GM04504 (cell line): Measurements from ENCODE around the gene SLC4A11.
"Not testable (repeated sequence)": the region's sequence is repeated elsewhere in the genome, so short reads cannot be mapped to it uniquely, and the experiment has no call there.

Source experiments
- DNase-seq: peaks from one replicate; pipeline ENCODE4 v3.0.0-alpha.2; 2012; ENCODE audit warnings: low read depth

Gene SLC4A11

DNA sequence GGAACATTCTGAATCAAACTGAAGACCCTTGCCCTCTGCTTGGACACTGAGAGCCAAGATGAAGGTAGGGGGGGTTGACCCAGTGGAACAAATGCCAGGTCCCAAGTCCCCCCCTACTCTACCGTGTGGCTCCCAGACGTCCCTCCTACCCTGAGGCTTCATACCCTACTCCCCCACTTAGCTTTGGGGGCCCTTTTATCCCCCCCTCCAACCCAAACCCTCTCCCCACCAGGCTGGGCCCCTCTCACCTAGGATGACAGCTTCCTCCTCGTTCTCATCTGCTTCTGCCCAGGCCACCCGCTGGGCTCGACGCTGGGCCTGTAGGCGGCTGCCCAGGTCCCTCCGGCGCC lies 36.0 kb downstream of the SLC4A11 start:
- DNase-seq, result no peak

DNA sequence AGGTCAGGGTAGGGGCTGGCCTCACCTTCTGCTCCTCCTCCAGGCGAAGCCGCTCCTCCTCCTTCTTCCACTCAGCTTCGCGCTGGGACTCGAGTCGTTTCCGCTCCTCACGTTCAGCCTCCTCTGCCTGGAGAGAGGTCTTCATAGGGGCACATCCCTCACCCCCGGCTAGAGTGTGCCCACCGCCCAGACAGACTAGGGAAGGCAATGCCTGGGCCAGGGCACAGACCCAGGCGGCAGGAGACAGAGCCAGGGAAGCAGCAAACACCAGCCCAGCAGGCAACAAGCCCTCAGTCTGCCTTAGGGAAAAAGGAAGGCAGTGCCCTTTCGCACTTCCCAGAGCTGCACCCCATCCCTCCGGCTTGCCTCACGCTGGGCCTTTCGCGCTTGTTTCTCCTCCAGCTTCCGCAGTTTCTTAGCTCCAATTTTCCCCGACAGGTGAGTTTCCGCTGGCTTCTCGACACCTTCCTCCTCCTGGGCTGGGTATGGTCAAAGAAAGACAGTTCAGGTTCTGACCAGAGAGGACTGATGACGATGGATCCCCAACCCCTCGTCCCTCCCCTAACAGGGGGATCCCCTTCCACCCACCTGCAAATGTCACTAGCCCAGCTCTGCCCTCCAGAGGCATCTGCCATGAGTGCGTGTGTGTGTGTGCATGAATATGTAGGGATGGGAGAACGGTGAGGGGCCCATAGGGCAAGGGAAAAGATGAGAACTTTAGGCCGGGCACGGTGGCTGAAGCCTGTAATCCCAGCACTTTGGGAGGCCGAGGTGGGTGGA lies 38.8 kb downstream of the SLC4A11 start:
- no peak for DNase-seq

DNA sequence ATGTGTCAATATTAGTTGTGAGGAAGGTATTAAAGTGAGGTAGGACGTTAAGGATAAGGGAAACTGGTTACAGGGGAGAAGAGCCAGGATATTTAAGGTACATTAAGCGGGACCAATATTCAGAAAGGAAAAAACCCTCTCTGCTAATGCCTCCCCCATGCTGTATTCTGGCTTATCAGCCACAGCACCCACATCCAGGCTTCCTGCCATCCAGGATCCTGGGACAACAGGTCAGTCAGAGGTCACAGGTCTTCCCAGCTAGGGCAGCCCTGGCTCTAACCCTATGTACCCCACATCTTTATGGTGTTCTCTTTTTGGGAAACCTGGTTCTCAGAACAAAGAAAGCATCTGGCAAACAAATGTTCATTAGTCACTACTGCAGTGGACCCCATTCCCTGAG lies 39.8 kb downstream of the SLC4A11 start:
- DNase-seq, result no peak

DNA sequence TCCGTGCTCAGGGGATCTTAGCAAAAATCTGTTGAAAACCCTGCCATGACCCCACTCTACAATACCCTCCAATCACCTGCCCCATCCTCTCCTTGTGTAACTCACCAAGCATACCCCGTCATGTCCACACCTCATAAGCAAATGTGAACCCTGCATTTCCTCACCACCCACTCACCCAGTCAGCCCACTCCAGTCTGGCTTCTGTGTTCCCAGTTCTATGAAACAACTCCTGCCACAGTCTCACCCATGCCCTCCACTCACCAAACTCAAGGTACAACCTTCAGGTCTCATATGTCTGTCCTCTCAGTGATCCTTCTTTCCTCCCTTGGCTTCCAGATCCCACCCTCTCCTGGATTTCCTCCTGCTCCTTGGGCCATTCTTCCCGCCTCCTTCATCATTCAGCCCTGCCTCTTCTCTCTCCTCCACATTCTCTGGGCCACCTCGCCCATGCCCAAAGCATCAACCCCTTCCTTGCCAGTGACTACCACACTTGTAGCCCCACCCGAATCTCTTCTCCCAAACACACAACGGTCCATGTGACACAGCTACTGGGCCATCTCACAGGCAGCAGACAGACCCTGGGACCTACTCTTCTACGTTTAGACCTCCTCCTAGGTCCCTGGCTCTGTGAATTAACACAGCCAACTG lies 43.3 kb downstream of the SLC4A11 start:
- no peak for DNase-seq

DNA sequence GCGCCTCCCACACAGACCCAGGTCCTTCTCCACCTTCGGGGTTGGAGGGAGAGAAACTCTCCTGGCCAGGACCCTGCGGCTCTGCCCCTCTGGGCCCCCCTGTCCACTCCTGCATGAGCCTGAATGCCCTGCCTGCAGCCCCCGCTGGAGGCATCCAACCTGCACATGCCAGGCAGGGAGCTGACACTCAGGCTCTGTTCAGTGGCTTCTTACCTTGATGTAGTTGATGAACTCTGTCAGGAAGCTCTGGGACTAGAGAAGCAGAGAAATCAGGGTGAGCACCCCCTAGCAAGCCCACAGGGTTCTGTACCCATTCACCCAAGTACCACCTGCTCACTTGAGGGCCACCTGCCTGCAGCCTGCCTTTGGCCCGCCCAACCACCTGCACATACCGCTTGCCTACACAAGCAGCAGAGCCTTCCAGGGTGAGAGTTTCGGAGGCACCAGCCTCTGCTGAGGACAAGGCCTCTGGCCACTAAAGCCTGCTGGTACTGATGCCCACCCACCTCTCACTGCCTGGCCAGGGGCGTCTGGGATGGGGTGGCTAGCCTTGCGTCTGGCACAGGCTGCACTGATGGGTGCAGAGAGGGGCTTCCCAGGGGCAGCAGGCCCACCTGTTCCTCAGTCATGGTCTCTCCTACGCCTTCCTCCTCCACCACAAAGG lies 44.2 kb downstream of the SLC4A11 start:
- DNase-seq, result no peak

DNA sequence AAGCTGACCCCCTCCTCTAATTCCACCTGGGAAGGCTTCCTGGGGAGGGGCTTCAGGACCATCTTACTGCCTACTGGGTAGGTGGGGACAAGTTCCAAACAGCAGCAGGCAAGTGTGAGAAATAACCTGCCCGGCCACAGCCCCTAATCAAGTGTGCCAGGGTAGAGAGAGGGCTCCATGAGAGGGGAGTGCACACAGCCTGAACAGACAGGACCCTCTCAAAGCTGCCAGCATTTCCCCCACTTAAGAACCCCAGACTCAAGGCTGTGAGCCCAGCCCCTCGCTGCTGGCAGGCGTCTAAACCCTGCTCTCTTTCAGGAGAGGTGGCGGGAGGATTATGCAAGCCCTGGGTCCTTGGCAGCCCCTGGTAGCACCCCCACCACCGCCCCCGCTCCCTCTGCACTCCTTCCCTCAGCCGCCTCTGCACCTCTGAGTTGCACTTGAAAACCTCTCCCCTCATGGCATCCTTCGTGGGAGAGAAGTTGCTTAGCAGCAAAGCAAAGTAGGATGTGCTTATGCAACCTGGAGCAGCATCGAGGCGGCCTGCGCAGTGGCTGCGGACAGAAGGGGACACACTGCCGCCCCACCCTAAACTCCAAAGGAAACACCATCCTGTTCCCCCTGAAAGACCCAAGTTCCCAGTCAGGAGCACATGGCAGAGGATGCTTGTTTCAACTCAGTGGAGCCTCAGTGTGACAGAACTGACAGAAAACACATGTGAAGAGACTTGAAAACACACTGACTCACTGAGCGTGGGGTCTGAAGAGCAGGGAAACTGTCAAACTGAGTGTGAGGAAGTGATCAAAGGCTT lies 45.0 kb downstream of the SLC4A11 start:
- no peak for DNase-seq

DNA sequence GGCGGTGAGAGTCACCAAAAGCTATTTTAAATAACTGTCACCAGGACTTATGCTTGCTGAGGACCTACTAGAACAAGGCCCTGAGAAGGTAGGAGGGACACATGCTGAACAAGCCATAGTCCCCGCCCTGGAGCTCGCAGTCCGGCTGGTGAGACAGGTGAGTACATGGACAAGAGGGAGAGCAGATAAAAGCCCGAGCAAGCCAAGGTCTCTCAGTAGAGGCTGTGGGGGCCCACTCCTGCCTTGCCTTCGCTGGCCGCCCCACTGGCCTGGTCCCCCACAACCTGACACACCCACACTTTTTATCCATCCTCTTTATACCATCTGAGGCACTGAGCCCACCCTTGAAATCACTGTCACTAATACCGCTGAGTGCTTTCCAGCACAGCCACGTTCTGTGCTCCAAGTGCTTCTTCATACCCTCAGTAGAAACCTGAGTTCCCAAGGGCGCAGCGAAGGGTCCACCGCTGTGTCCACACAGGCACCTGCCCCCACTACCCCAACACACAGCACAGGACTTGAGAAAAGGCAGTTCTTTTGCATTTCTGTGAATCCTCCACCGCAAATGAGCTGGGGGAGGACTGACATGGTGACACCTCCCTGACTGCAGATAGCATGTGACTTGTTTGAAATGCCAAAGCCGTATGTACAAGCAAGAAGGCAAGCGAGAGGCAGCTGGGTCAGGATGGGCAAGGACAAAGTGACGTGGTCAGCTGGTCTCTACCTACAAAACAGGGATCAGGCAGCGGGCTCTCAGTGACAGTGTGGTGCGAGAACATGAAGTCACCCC lies 46.6 kb downstream of the SLC4A11 start:
- DNase-seq, result no peak

DNA sequence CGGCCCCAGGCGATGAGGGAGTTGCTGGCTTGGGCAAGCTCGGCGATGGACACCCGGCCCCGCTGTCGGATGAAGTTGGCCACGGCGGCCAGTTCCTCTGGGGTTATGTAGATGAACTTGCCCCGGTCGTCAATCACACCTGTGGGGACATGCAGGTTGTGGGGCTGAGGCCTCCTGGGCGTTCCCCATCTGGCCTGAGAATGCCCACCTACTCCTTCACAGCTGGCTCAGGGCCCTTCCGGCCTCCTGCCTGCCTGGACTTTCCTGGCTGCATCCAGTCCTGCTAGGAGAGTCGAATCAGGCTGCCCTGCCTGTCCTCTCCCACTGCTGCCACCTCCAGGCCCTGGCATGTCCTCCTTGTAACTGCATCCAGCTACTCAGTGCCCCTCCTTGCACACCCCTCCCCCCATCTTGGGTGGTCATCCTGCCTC lies 48.3 kb downstream of the SLC4A11 start:
- DNase-seq, result no peak

DNA sequence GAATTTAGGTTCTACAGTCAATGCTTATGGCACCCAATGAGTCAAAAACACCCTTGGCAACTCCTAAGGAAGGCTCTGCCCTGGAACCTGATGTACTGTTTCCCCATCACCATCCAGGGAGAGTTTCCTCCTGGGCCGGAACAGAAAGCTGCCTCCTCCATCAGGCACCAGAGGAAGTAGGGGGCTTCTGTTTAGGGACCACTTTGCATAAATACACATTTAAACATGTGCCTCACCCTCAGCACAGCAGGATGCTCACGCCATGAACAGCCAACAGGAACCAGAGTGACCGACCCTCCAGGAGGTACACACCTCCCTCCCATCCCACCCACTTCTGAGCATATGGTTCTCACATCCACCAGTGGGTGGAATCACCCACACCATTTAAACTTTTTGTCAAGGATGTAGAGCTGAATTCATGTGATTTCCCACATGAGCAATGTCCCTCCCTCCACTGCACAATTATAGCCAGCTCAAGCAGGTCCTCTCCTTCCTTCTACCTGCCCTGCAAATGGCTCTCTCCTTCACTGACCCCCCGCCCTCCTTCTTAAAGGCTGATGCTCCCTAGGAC lies 49.3 kb downstream of the SLC4A11 start:
- DNase-seq, result no peak

DNA sequence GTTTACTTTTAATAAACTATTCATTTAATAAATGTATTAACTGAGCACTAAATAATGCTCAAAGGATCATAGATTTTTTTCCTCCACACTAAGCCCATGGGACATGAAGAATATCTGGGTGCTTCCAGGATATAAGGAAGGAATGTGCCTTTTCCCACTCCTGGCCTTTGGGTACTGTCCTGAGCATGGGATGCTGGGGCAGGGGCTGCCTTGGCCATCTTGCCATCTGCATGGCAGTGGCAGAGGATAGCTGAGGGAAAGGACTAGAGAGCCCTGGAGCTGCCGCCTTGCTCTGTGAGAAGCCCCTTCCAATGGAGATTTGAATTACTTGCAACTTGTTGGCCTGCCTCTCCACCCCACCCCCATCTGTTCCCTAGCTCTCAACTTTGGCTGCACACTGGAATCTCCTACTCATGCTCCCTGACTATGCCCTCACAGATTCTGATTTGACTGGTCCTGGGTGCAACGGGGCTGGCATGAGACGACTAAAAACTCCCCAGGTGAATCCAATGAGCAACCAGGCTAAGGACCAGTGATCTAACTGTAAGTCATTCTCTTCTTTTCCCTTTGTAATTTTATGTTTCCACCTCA lies 50.1 kb downstream of the SLC4A11 start:
- no peak for DNase-seq

DNA sequence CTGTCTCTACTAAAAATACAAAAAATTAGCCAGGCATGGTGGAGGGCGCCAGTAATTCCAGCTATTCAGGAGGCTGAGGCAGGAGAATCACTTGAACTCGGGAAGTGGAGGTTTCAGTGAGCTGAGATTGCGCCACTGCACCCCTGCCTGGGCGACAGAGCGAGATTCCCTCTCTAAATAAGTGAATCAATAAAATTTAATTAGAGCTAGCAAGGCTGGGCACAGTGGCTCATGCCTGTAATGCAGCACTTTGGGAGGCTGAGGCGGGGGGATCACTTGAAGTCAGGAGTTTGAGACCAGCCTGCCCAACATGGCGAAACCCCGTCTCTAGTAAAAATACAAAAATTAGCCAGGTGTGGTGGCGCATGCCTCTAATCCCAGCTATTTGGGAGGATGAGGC lies 51.1 kb downstream of the SLC4A11 start:
- DNase-seq, result not testable (repeated sequence)

DNA sequence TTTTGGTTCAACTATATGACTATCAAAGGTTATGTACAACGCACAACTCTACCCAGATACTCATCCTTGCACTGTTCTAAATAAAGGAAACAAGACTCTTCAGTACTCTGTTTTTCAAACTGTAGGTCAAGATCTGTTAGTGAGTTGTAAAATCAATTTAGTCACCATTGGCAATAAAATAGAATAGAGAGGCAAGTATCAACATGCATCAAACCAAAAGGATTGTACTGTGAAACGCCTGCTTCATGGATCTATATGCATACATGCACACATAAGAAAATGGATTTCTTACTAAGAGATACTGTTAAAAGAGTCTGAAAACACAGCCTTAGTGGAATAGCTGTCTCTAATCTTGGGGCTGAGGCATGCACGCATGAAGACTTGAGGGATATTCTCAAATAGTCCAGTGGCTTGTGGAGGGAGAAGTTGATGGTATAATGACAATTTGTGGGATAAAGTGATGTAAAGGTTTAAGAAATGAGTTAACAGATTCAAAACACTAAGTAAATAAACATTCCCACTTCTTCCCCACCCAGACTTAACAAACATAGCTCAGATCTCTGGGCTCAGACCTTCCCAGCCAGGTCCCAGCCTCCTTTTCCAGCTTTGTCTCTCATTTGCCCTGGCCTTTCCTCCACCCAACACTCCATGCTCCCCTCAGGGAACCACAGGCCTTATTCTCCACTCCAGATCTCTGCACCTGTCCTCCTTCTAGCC lies 54.9 kb downstream of the SLC4A11 start:
- no peak for DNase-seq

DNA sequence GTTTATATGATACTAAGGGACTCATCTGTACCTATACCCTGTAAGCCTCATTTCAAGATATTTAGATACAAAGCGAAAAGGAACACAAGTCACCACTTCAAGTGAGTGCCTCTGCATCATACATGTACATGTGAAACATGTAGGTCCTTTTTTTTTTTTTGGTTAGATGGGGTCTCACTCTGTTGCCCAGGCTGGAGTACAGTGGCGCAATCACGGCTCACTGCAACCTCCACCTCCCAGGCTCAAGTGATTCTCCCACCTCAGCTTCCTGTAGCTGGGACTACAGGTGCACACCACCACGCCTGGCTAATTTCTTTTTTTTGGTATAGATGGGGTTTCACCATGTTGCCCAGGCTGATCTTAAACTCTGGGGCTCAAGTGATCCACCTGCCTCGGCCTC lies 56.6 kb downstream of the SLC4A11 start:
- DNase-seq, result not testable (repeated sequence)

DNA sequence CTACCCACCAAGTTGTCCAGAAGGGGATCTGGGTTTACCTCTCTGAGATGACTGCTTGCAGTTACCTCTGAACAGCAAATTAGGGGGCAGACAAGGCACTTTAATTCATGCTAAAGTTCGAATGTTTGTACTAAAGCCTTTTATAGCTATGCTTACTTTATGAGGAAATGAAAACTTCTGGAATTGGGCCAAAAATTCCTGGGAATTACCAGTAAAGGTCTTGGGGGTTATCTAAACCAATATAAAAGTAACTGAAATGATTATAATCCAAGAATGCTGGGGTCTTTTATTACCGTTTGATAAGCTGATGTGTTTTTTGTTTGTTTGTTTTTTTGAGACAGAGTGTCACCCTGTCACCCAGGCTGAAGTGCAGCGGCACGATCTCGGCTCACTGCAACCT lies 57.7 kb downstream of the SLC4A11 start:
- no peak for DNase-seq

DNA sequence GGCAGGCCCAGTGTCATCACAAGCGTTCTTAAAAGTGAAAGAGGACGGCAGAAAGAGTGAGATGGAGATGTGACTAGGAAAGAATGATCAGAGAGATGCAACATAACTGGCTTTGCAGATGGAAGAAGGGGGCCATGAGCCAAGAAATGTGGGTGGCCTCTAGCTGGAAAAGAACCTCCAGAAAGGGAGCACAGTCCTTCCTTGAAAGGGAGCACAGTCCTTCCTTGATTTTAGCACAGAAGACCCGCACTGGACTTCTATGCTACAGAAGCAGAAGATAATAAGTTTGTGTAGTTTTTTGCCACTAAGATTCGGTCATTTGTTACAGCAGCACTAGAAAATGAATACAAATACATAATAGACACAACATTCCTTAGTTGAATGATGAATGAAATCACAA lies 58.7 kb downstream of the SLC4A11 start:
- DNase-seq, result no peak

DNA sequence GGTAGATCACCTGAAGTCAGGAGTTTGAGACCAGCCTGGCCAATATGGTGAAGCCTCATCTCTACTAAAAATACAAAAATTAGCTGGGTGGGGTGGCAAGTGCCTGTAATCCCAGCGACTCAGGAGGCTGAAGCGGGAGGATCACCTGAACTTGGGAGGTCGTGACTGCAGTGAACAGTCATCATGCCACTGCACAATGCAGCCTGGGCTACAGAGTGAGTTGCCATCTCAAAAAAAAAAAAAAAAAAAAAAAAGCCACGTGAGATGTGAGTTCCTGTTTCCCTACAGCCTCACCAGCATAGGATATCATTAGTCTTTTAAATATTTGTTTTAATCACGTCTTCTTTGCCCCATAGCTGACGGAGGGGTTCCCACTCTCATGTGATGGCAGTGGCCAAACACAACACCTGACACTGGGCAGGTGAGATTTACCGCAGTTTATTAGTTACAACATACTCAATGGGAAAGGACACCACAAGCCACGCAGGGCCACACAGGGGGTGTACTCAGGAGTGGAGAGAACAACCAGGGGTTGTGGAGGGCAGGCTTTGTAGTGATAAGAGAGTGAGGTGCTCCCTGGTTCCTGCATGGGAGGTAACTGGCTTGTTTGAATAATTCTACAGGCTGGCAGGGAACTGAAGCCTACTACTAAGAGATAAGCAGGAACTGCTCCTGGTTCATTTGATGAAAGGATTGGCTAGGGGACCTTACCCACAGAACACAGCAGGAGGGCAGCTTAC lies 61.1 kb downstream of the SLC4A11 start:
- DNase-seq, result no peak
